CD8-positive, alpha-beta memory T cell (primary cell): ENCODE results near the gene COL27A1. TPM values are rescaled to one million over a fixed set of nuclear protein-coding genes. Genes with fewer than 3 reads are reported as not detected.

Experiments used
- CTCF ChIA-PET: fragments of 350-600 bp; sonication (Branson Sonifier 250); formaldehyde crosslinking; loops from one replicate; lab custom pipeline; 2021; ENCODE audit warnings: antibody characterized with exemption; lab: Charles Lee
- POLR2A ChIA-PET: fragments of 350-600 bp; sonication (Branson Sonifier 250); formaldehyde crosslinking; loops from one replicate; lab custom pipeline; 2021; ENCODE audit warnings: antibody characterized with exemption; lab: Charles Lee
- DNase-seq, 5 donors: peaks; one replicate each; pipeline versions ENCODE4 v3.0.0 to v3.0.0-alpha.2; 2020 to 2022; ENCODE audit warnings: mixed read lengths in 1 of 5
- H3K27ac ChIP-seq: one replicate; pipeline ENCODE4 v1.7.0; 2013; ENCODE audit warnings: low read depth, mild to moderate bottlenecking, low read length, moderate library complexity
- H3K27me3 ChIP-seq: 2 replicates; pipeline ENCODE4 v1.7.0; 2013; ENCODE audit warnings: low read length, mild to moderate bottlenecking; ENCODE audit not compliant: insufficient read depth, poor library complexity, severe bottlenecking
- H3K36me3 ChIP-seq: 2 replicates; pipeline ENCODE4 v1.7.0; 2013; ENCODE audit warnings: mild to moderate bottlenecking, low read length, moderate library complexity; ENCODE audit not compliant: insufficient read depth
- H3K4me1 ChIP-seq: 2 replicates; pipeline ENCODE4 v1.7.0; 2013; ENCODE audit warnings: mild to moderate bottlenecking, low read length, moderate library complexity; ENCODE audit not compliant: insufficient read depth
- H3K4me3 ChIP-seq: 2 replicates; pipeline ENCODE4 v1.7.0; 2013; ENCODE audit warnings: mild to moderate bottlenecking, low read length
- H3K9me3 ChIP-seq: 2 replicates; pipeline ENCODE4 v1.7.0; 2013; ENCODE audit warnings: mild to moderate bottlenecking, low read length
- H3K27ac Mint-ChIP-seq, 8 donors: one replicate each; pipeline ENCODE4 v1.8.0; 2020 to 2021; ENCODE audit warnings: mixed read lengths in 8 of 8, mild to moderate bottlenecking in 6 of 8, inconsistent platforms in 3 of 8, moderate library complexity in 3 of 8
- H3K27me3 Mint-ChIP-seq, 2 donors: one replicate each; pipeline ENCODE4 v1.8.0; 2020 to 2021; ENCODE audit warnings: mixed read lengths in 2 of 2, mild to moderate bottlenecking in 1 of 2, moderate library complexity in 1 of 2
- H3K36me3 Mint-ChIP-seq, 3 donors: one replicate each; pipeline ENCODE4 v1.8.0; 2020 to 2021; ENCODE audit warnings: mixed read lengths in 3 of 3, inconsistent platforms in 1 of 3, mild to moderate bottlenecking in 1 of 3
- H3K4me1 Mint-ChIP-seq, 3 donors: one replicate each; pipeline ENCODE4 v1.8.0; 2020 to 2021; ENCODE audit warnings: mixed read lengths in 3 of 3, inconsistent platforms in 1 of 3, mild to moderate bottlenecking in 1 of 3
- H3K4me3 Mint-ChIP-seq, 7 donors: one replicate each; pipeline ENCODE4 v1.8.0; 2020 to 2021; ENCODE audit warnings: mixed read lengths in 7 of 7, mild to moderate bottlenecking in 6 of 7, moderate library complexity in 4 of 7, inconsistent platforms in 2 of 7
- H3K9me3 Mint-ChIP-seq, 5 donors: one replicate each; pipeline ENCODE4 v1.8.0; 2020 to 2022; ENCODE audit warnings: mixed read lengths in 5 of 5, mild to moderate bottlenecking in 3 of 5, moderate library complexity in 2 of 5, inconsistent platforms in 1 of 5
- polyA plus RNA-seq: library from polyadenylated mRNA; unstranded; fragments of 300-500 nt; fragmentation: Illumina TruSeq; gene quantifications from one replicate; pipeline ENCODE4 v1.2.3, GENCODE V29; 2021
- total RNA-seq, 2 experiments: library from RNA; stranded (reverse); gene quantifications; one replicate each; pipeline ENCODE4 v1.2.3, GENCODE V29; 2021

COL27A1 gene
- total and polyA plus RNA-seq, 3 experiments from 2014 or later, result 0.86 to 1.6 TPM; not detected in 1

GRCh38 chr9:114310471-114311450 lies 155.4 kb downstream of the COL27A1 start:
- H3K4me3 ChIP-seq, result no peak overlapping the region
- Mint-ChIP-seq H3K27me3 (peaks cover 0 to 8% of the 10 kb centered on the region in 2 donors), H3K36me3 (no peaks in the 10 kb centered on the region), H3K27ac (no peak overlapping the region), H3K4me3 (no peak overlapping the region), H3K9me3 (no peaks in the 10 kb centered on the region), H3K4me1 (peaks cover 0 to 5% (median 0%) of the 10 kb centered on the region in 3 donors)
- no peaks in the 10 kb centered on the region for H3K4me1 ChIP-seq
- no peaks in the 10 kb centered on the region for H3K27me3 ChIP-seq
- ChIA-PET CTCF (interaction anchor here (1.0 to 1.6 kb wide), 3 partner anchors 19 to 78 kb away, joined by 3 to 4 read pairs (median 3); partner anchors contain the start of gene AKNA), POLR2A (no interaction called here)
- no peaks in the 10 kb centered on the region for H3K9me3 ChIP-seq
- no peaks in the 10 kb centered on the region for H3K36me3 ChIP-seq
- no peak overlapping the region for H3K27ac ChIP-seq
- peak in 1 of 5 donors; percentile 17 for DNase-seq

- peaks cover 0 to 12% of the 10 kb centered on the region in 2 donors for H3K27me3 Mint-ChIP-seq
- ChIA-PET CTCF (no interaction called here), POLR2A (no interaction called here)
- H3K27ac Mint-ChIP-seq, result no peak overlapping the region
- no peak overlapping the region for H3K27ac ChIP-seq
- peak in 1 of 5 donors; percentile 13 for DNase-seq
- no peaks in the 10 kb centered on the region for H3K36me3 ChIP-seq
- no peak overlapping the region for H3K4me3 Mint-ChIP-seq
- H3K4me1 Mint-ChIP-seq, result no peaks in the 10 kb centered on the region
- no peaks in the 10 kb centered on the region for H3K4me1 ChIP-seq
- H3K36me3 Mint-ChIP-seq, result no peaks in the 10 kb centered on the region
- H3K9me3 ChIP-seq, result no peaks in the 10 kb centered on the region
- no peak overlapping the region for H3K4me3 ChIP-seq
- no peaks in the 10 kb centered on the region for H3K27me3 ChIP-seq
- H3K9me3 Mint-ChIP-seq, result no peaks in the 10 kb centered on the region
Observed at GRCh38 chr9:114311571-114312512, 156.5 kb downstream of the COL27A1 start.

GRCh38 chr9:114312513-114312875 lies 157.2 kb downstream of the COL27A1 start:
- peak in 1 of 5 donors; percentile 30 for DNase-seq
- POLR2A ChIA-PET, result no interaction called here
- H3K9me3 Mint-ChIP-seq, result no peaks in the 10 kb centered on the region
- H3K27ac Mint-ChIP-seq, result no peak overlapping the region
- Histone ChIP-seq H3K27me3 (no peaks in the 10 kb centered on the region), H3K9me3 (no peaks in the 10 kb centered on the region), H3K36me3 (no peaks in the 10 kb centered on the region), H3K27ac (no peak overlapping the region), H3K4me1 (no peaks in the 10 kb centered on the region), H3K4me3 (no peak overlapping the region)
- CTCF ChIA-PET, result no interaction called here
- H3K4me3 Mint-ChIP-seq, result no peak overlapping the region
- H3K36me3 Mint-ChIP-seq, result no peaks in the 10 kb centered on the region
- no peaks in the 10 kb centered on the region for H3K4me1 Mint-ChIP-seq
- H3K27me3 Mint-ChIP-seq, result peaks cover 0 to 12% of the 10 kb centered on the region in 2 donors

GRCh38 chr9:114313186-114313585 lies 157.8 kb downstream of the COL27A1 start:
- Mint-ChIP-seq H3K9me3 (no peaks in the 10 kb centered on the region), H3K4me3 (no peak overlapping the region), H3K4me1 (no peaks in the 10 kb centered on the region), H3K36me3 (no peaks in the 10 kb centered on the region), H3K27ac (no peak overlapping the region), H3K27me3 (peaks cover 0 to 15% of the 10 kb centered on the region in 2 donors)
- no peak for DNase-seq
- Histone ChIP-seq H3K9me3 (no peaks in the 10 kb centered on the region), H3K4me3 (no peak overlapping the region), H3K27me3 (no peaks in the 10 kb centered on the region), H3K36me3 (no peaks in the 10 kb centered on the region), H3K27ac (no peak overlapping the region), H3K4me1 (no peaks in the 10 kb centered on the region)
- CTCF ChIA-PET, result no interaction called here
- POLR2A ChIA-PET, result no interaction called here

- CTCF ChIA-PET, result no interaction called here
- no peaks in the 10 kb centered on the region for H3K9me3 Mint-ChIP-seq
- Histone ChIP-seq H3K9me3 (no peaks in the 10 kb centered on the region), H3K27ac (no peak overlapping the region), H3K36me3 (no peaks in the 10 kb centered on the region), H3K4me1 (no peaks in the 10 kb centered on the region), H3K4me3 (no peak overlapping the region), H3K27me3 (no peaks in the 10 kb centered on the region)
- H3K27ac Mint-ChIP-seq, result peak overlapping the region in 1 of 8 donors; percentile 76
- POLR2A ChIA-PET, result no interaction called here
- no peak for DNase-seq
- no peaks in the 10 kb centered on the region for H3K4me1 Mint-ChIP-seq
- H3K27me3 Mint-ChIP-seq, result peaks cover 6 to 22% of the 10 kb centered on the region in 2 donors
- no peak overlapping the region for H3K4me3 Mint-ChIP-seq
- H3K36me3 Mint-ChIP-seq, result no peaks in the 10 kb centered on the region
Observed at GRCh38 chr9:114314256-114314867, 159.0 kb downstream of the COL27A1 start.

GRCh38 chr9:114314881-114315722 lies 159.8 kb downstream of the COL27A1 start:
- POLR2A ChIA-PET, result no interaction called here
- Mint-ChIP-seq H3K4me1 (no peaks in the 10 kb centered on the region), H3K36me3 (no peaks in the 10 kb centered on the region), H3K27me3 (peaks cover 6 to 26% of the 10 kb centered on the region in 2 donors), H3K27ac (peak overlapping the region in 1 of 8 donors; percentile 76), H3K9me3 (no peaks in the 10 kb centered on the region), H3K4me3 (no peak overlapping the region)
- Histone ChIP-seq H3K36me3 (no peaks in the 10 kb centered on the region), H3K27me3 (no peaks in the 10 kb centered on the region), H3K27ac (no peak overlapping the region), H3K9me3 (no peaks in the 10 kb centered on the region), H3K4me1 (no peaks in the 10 kb centered on the region), H3K4me3 (no peak overlapping the region)
- CTCF ChIA-PET, result no interaction called here
- DNase-seq, result no peak

GRCh38 chr9:114315723-114316363 lies 160.5 kb downstream of the COL27A1 start:
- Histone ChIP-seq H3K4me3 (no peak overlapping the region), H3K27ac (no peak overlapping the region), H3K4me1 (no peaks in the 10 kb centered on the region), H3K27me3 (no peaks in the 10 kb centered on the region), H3K9me3 (no peaks in the 10 kb centered on the region), H3K36me3 (no peaks in the 10 kb centered on the region)
- Mint-ChIP-seq H3K4me3 (no peak overlapping the region), H3K4me1 (no peaks in the 10 kb centered on the region), H3K9me3 (no peaks in the 10 kb centered on the region), H3K27ac (no peak overlapping the region), H3K27me3 (peaks cover 9 to 26% of the 10 kb centered on the region in 2 donors), H3K36me3 (no peaks in the 10 kb centered on the region)
- ChIA-PET CTCF (no interaction called here), POLR2A (no interaction called here)
- no peak for DNase-seq
